ENCODE data around the gene RASSF7.

The RASSF7 gene

GRCh38 chr11:551596-551995 lies 9.2 kb upstream of the RASSF7 start:
- no peak for FAIRE-seq
- no peak for DNase-seq (ENCODE audit: insufficient read length, low spot score)
- TF ChIP-seq POLR2A (IDR thresholded peaks at IDR 0.05; ENCODE audit: low read depth, low read length) (no peak), POLR2AphosphoS5 (IDR thresholded peaks at IDR 0.05; ENCODE audit: low read depth, low read length) (no peak), TAF1 (IDR thresholded peaks at IDR 0.05; ENCODE audit: low read depth, low read length) (no peak), POU2F2 (IDR thresholded peaks at IDR 0.05; ENCODE audit: low read depth, low read length) (no peak), PAX5 (IDR thresholded peaks at IDR 0.05; ENCODE audit: insufficient read depth, low read length, severe bottlenecking) (no peak)

- no peak for FAIRE-seq
- no peak for TF ChIP-seq POU2F2 (IDR thresholded peaks at IDR 0.05; ENCODE audit: low read depth, low read length)
- TF ChIP-seq SPI1 (IDR thresholded peaks at IDR 0.05; ENCODE audit: low read depth, low read length): no peak
- no peak for TF ChIP-seq POLR2AphosphoS5 (IDR thresholded peaks at IDR 0.05; ENCODE audit: low read depth, low read length)
- no peak for TF ChIP-seq PAX5 (IDR thresholded peaks at IDR 0.05; ENCODE audit: insufficient read depth, low read length, severe bottlenecking)
- no peak for TF ChIP-seq TAF1 (IDR thresholded peaks at IDR 0.05; ENCODE audit: low read depth, low read length)
- TF ChIP-seq POLR2A (IDR thresholded peaks at IDR 0.05; ENCODE audit: low read depth, low read length): no peak
- no peak for DNase-seq (ENCODE audit: insufficient read length, low spot score)
Observed at GRCh38 chr11:553083-553987, 7.4 kb upstream of the RASSF7 start.

- FAIRE-seq: no peak
Observed at GRCh38 chr11:553988-554340, 6.8 kb upstream of the RASSF7 start.

GRCh38 chr11:554428-555226 lies 6.1 kb upstream of the RASSF7 start:
- peak; percentile 93 for DNase-seq (ENCODE audit: insufficient read length, low spot score)
- peak; percentile 87 for FAIRE-seq

More at GRCh38 chr11:553988-554340, 6.8 kb upstream of the RASSF7 start:
- no peak for DNase-seq (ENCODE audit: insufficient read length, low spot score)
- TF ChIP-seq POLR2A (IDR thresholded peaks at IDR 0.05; ENCODE audit: low read depth, low read length) (no peak), SPI1 (IDR thresholded peaks at IDR 0.05; ENCODE audit: low read depth, low read length) (no peak), POLR2AphosphoS5 (IDR thresholded peaks at IDR 0.05; ENCODE audit: low read depth, low read length) (no peak), POU2F2 (IDR thresholded peaks at IDR 0.05; ENCODE audit: low read depth, low read length) (no peak), TAF1 (IDR thresholded peaks at IDR 0.05; ENCODE audit: low read depth, low read length) (no peak), PAX5 (IDR thresholded peaks at IDR 0.05; ENCODE audit: insufficient read depth, low read length, severe bottlenecking) (no peak)

GRCh38 chr11:555227-555779 lies 5.5 kb upstream of the RASSF7 start:
- no peak for TF ChIP-seq POU2F2 (IDR thresholded peaks at IDR 0.05; ENCODE audit: low read depth, low read length)
- no peak for DNase-seq (ENCODE audit: insufficient read length, low spot score)
- FAIRE-seq: no peak

More at GRCh38 chr11:554428-555226, 6.1 kb upstream of the RASSF7 start:
- TF ChIP-seq SPI1 (IDR thresholded peaks at IDR 0.05; ENCODE audit: low read depth, low read length) (peak; percentile 53), POU2F2 (IDR thresholded peaks at IDR 0.05; ENCODE audit: low read depth, low read length) (no peak)

GRCh38 chr11:555780-556661 lies 4.7 kb upstream of the RASSF7 start:
- FAIRE-seq (peak; percentile 35), DNase-seq (ENCODE audit: insufficient read length, low spot score) (no peak)
- TF ChIP-seq PAX5 (IDR thresholded peaks at IDR 0.05; ENCODE audit: insufficient read depth, low read length, severe bottlenecking) (no peak), TAF1 (IDR thresholded peaks at IDR 0.05; ENCODE audit: low read depth, low read length) (no peak), SPI1 (IDR thresholded peaks at IDR 0.05; ENCODE audit: low read depth, low read length) (no peak), POLR2AphosphoS5 (IDR thresholded peaks at IDR 0.05; ENCODE audit: low read depth, low read length) (no peak), POU2F2 (IDR thresholded peaks at IDR 0.05; ENCODE audit: low read depth, low read length) (no peak), POLR2A (IDR thresholded peaks at IDR 0.05; ENCODE audit: low read depth, low read length) (no peak)

GRCh38 chr11:556662-557256 lies 4.0 kb upstream of the RASSF7 start:
- no peak for FAIRE-seq
- DNase-seq (ENCODE audit: insufficient read length, low spot score): no peak
- TF ChIP-seq POU2F2 (IDR thresholded peaks at IDR 0.05; ENCODE audit: low read depth, low read length) (no peak), PAX5 (IDR thresholded peaks at IDR 0.05; ENCODE audit: insufficient read depth, low read length, severe bottlenecking) (no peak), SPI1 (IDR thresholded peaks at IDR 0.05; ENCODE audit: low read depth, low read length) (no peak), TAF1 (IDR thresholded peaks at IDR 0.05; ENCODE audit: low read depth, low read length) (no peak), POLR2A (IDR thresholded peaks at IDR 0.05; ENCODE audit: low read depth, low read length) (no peak), POLR2AphosphoS5 (IDR thresholded peaks at IDR 0.05; ENCODE audit: low read depth, low read length) (no peak)

GRCh38 chr11:557328-558132 lies 3.2 kb upstream of the RASSF7 start:
- TF ChIP-seq TAF1 (IDR thresholded peaks at IDR 0.05; ENCODE audit: low read depth, low read length) (no peak), POLR2AphosphoS5 (IDR thresholded peaks at IDR 0.05; ENCODE audit: low read depth, low read length) (no peak), PAX5 (IDR thresholded peaks at IDR 0.05; ENCODE audit: insufficient read depth, low read length, severe bottlenecking) (no peak), POLR2A (IDR thresholded peaks at IDR 0.05; ENCODE audit: low read depth, low read length) (no peak), POU2F2 (IDR thresholded peaks at IDR 0.05; ENCODE audit: low read depth, low read length) (no peak), SPI1 (IDR thresholded peaks at IDR 0.05; ENCODE audit: low read depth, low read length) (no peak)
- DNase-seq (ENCODE audit: insufficient read length, low spot score) (no peak), FAIRE-seq (no peak)

Measured in GM12891 (cell line).